GM10847 (cell line): ENCODE results near the gene RPS24.

Source experiments
- POLR2A ChIP-seq: IDR thresholded peaks from 2 replicates; pipeline ENCODE4 v1.6.1; 2011; ENCODE audit not compliant: insufficient read length; ENCODE audit errors: extremely low read depth

The RPS24 gene

GRCh38 chr10:78063236-78063635, 29.6 kb downstream of the RPS24 start:
- no peak for TF ChIP-seq POLR2A

DNA sequence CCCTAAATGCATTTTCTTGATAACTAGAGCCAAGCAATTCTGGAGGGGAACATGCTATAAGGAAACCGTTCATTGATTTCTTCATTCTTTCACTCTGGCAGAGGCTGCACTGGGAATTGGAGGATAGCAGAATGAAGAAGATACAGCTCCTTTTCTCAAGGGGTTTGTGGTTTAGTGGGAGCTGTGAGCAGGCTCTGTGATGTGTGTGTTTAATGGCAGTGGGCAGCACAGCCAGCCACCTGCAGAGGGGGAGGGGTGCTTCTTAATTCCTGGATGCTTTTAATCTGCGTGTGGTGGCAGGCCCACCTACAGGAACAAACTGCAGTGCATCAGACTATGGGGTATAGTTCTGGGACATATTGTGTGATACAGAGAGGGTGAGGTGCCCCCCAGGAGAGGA, 31.9 kb downstream of the RPS24 start:
- no peak for TF ChIP-seq POLR2A

DNA sequence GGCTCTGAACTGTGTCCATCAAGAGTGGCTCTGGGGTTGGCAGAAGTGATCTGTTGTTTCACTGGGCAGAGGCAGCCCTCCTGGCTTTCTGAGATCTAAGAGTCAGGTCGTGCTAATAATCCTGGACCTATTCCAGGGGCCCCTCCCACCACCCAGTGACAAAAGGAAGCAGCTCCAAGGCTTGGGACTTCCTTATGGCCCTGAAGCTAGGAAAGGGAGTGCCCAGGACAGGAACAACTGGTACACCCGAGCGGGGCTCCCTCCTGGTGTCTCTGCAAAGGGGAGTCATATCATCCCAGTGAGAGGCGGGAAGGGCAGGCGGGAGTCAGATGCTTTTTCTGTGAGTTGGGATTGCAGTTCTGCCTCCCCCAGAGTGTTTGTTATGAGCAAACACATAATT, 32.3 kb downstream of the RPS24 start:
- TF ChIP-seq POLR2A, result no peak

DNA sequence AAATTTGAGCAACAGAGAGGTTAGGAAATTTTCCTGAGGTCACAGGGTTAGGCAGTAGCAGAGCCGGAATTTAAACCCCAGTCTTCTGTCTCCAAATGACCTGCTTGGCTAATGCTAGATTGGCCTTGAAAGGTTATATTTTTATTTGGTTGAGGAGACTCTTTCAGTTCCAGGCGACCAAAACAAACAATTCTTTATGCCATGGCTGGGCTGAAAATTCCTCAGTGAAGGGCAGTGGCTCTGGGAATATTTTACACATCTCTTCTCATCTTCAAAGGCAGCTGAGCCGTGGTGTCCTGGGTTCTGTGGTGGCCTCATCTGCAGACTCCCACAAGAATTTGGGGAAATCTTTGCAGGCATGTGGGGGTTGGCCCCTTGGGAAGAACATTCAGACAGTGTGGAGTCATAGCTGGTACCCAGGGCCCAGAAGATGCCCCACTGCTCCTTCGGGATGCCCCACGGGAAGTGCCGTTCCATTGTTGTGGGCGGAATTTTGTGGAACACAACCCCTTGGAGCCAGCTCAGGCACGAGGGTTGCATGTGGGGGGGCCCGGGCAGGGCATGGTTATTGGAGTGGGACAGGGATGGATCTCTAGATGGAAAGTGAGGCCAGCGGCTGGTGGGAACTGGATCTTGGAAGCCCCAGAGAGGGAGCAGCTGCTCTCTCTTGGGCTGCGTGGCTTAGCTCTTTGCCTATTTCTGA, 33.2 kb downstream of the RPS24 start:
- no peak for TF ChIP-seq POLR2A

DNA sequence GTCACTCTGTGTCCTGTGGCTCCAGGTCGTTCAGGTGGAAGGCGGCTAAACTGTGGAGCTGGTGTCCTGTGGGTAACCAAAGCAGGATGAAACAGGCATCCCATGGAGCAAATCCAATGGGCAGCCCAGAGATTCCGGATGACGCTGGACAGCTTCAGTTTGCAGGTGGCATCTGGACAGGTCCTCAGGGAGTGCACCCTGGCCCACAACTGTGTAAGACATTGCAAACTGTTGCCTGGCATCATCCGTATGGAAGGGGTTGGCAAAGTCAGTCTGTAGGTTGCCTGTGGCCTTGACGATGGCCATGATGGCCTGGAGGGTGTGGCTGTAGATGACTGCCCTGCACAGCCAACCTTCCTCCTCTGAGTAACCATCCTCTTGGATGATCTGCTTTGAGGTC, 35.5 kb downstream of the RPS24 start:
- no peak for TF ChIP-seq POLR2A

- TF ChIP-seq POLR2A, result no peak
Observed at GRCh38 chr10:78070726-78071125, 37.1 kb downstream of the RPS24 start.

DNA sequence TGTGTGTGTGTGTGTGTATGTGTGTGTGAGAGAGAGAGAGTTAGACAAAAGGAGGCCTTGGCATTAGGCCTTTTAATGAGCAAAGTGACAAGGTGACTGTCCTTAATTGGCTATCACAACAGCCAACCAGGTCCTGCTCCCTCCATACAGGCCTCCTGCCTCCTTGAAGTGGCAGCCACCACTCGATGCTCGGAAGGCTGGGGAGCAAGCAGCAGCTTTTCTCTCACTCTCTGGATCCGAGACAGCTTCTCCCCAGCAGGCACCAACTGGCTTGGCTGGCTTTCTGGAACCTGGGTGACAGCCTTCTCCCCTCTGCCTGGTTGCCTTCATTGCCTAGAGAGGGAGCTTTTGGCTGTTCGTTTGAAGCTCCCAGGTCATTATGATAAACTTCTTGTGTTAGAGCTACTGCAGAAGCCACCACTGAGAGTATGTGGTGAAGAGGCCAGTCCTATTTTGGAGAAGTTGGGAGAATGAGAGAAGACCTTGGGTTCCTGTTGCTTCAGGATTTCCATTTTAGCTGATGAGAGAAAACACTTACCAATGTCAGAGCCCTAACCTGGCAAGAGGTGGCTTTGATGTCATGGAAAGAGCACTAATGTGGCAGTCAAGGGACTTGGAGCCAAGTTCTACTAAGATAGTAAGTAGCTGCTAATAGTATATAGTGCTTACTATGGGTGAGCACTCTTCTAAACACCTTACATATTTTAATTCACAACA, 37.6 kb downstream of the RPS24 start:
- no peak for TF ChIP-seq POLR2A

- TF ChIP-seq POLR2A, result no peak
Observed at GRCh38 chr10:78071857-78072179, 38.2 kb downstream of the RPS24 start.

DNA sequence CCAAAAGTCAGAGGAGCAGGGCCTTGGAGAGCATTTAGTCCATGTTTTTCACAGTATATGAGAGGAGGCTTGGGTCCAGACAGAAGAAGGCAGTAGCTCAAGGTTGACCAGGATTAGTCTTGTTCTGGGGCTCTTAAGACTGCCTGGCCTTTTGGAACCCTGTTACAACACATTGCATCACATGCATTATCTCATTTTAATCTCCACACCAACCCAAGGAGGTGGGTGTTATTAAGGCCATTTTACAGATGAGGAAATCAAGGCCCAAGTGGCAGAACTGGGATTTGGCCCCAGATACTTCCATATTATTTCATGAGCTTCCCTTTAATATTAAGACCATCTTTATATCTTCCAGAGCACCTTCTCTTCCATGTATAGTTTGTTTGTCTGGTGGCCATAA, 38.8 kb downstream of the RPS24 start:
- TF ChIP-seq POLR2A, result no peak

- no peak for TF ChIP-seq POLR2A
Observed at GRCh38 chr10:78078539-78079330, 45.1 kb downstream of the RPS24 start.

DNA sequence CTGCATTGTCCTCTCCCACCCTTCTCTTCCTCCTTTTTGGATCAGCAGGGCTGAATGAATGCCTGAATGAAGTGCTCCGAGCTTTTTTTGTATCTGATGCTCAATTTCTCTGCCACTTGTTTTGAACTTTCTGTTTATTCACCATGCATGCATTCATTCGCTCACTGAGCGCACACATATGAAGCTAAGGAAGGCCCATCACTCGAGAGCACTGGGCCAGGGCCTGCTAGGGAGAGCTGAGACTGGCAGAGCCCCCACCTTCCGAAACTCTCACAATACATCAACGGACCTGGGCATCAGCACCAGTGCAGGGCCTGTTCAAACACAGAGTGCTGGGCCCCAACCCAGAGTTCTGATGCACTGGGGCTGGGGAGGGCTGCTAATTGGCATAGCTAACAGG, 45.7 kb downstream of the RPS24 start:
- no peak for TF ChIP-seq POLR2A

DNA sequence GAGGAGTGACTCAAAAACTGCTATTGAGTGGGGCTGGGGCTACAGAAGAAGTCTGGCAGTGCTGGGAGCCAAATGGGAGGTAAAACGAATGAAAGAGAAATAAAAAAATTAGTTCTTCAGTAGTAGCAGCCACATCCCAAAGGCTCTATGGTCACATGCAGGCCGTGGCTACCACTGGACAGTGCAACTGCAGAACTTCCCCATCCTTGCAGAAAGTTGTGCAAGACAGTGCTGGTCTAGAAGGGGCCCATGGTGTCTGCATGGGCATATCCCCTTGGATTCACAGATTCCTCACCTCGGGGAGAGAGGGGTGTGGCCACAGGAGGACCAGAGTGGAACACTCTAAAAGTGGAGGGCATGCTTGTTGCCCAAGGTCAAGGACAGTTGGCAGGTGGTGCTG, 47.6 kb downstream of the RPS24 start:
- no peak for TF ChIP-seq POLR2A

GRCh38 chr10:78082636-78083035, 49.0 kb downstream of the RPS24 start:
- TF ChIP-seq POLR2A, result no peak
